ENCODE data around the gene ATF6B.

Gene ATF6B

DNA sequence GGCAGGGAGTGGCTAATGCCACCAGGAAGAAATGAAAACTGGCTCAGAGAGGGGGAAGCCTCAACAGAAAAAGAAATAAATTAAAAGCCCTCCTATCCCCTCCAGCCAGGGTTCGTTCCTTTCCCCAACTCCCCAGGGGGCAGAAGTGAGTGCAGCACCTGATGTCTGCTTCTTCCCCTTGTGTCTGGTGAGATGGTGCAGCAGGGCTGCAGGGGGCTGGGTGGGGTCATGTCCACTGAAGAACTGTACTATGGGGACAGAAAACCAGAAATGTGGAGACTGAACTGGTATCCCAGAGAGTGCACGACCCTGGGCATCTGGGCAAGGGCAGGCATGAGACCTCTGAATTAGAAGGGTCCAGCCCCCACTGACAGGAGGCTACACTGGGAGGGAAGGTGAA lies 40.3 kb upstream of the ATF6B start:
- Histone ChIP-seq H3K4me1 (ENCODE audit: control insufficient read depth, low read depth, low read length) (no peaks in the 10 kb centered on the region), H3K9me3 (ENCODE audit: control insufficient read depth, low read depth, low read length) (no peaks in the 10 kb centered on the region), H3K27ac (ENCODE audit: low read length) (no peak overlapping the region), H3K36me3 (ENCODE audit: control insufficient read depth, low read depth, low read length) (peaks cover 40% of the 10 kb centered on the region), H3K9ac (ENCODE audit: low read length) (no peak overlapping the region), H3K27me3 (ENCODE audit: control insufficient read depth, insufficient read depth, low read length) (no peaks in the 10 kb centered on the region), H3K4me3 (ENCODE audit: low read length) (no peak overlapping the region)

DNA sequence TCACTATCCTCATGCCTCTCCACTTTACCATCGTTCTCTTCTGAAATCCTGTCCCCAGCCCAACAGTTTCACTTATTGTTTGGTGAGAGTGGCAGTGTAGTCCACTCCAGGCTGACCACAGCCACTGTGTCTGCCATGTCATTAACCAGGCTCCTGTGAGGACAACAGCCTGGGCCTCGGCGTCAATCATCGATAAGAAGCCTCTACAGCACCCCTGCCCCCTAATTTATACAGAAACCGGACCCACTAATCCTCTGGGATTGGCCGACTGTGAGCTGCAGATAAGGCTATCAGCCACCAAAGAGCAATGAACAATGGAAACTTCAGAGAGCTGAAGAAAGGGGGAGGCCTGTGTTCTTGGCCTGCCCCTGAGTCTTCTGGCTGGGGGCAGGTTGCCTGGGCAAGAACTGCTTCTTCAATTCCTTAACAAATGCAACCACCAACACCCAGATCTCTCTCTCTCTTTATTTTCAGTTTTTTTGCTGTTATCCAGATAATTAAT lies 39.8 kb upstream of the ATF6B start:
- H3K9ac ChIP-seq (ENCODE audit: low read length), result no peak overlapping the region
- no peak overlapping the region for H3K4me3 ChIP-seq (ENCODE audit: low read length)
- H3K27me3 ChIP-seq (ENCODE audit: control insufficient read depth, insufficient read depth, low read length), result no peaks in the 10 kb centered on the region
- H3K9me3 ChIP-seq (ENCODE audit: control insufficient read depth, low read depth, low read length), result no peaks in the 10 kb centered on the region
- H3K36me3 ChIP-seq (ENCODE audit: control insufficient read depth, low read depth, low read length), result peaks cover 45% of the 10 kb centered on the region
- no peak overlapping the region for H3K27ac ChIP-seq (ENCODE audit: low read length)
- no peaks in the 10 kb centered on the region for H3K4me1 ChIP-seq (ENCODE audit: control insufficient read depth, low read depth, low read length)

DNA sequence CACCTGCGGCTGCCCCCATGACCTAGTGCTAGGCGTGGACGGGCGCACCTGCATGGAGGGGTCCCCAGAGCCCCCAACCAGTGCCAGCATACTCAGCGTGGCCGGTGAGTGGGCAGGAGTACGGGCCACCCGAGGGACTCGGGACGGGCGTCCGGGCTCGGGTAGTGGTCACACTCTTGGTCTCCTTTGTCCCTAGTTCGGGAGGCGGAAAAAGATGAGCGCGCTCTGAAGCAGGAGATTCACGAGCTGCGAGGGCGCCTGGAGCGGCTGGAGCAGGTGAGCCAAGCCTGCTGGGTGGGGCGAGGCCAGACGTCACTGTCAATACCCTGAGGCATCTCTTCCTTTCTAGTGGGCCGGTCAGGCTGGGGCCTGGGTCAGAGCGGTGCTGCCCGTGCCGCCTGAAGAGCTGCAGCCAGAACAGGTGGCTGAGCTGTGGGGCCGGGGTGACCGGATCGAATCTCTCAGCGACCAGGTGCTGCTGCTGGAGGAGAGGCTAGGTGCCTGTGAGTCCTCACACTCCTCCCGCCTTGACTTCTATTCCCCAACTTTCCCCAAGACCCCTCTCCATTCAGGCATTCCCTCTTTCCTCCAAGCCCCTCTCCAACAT lies 39.2 kb upstream of the ATF6B start:
- Histone ChIP-seq H3K27me3 (ENCODE audit: control insufficient read depth, insufficient read depth, low read length) (no peaks in the 10 kb centered on the region), H3K9ac (ENCODE audit: low read length) (no peak overlapping the region), H3K27ac (ENCODE audit: low read length) (no peak overlapping the region), H3K36me3 (ENCODE audit: control insufficient read depth, low read depth, low read length) (peaks cover 49% of the 10 kb centered on the region), H3K4me1 (ENCODE audit: control insufficient read depth, low read depth, low read length) (no peaks in the 10 kb centered on the region), H3K4me3 (ENCODE audit: low read length) (no peak overlapping the region), H3K9me3 (ENCODE audit: control insufficient read depth, low read depth, low read length) (no peaks in the 10 kb centered on the region)

DNA sequence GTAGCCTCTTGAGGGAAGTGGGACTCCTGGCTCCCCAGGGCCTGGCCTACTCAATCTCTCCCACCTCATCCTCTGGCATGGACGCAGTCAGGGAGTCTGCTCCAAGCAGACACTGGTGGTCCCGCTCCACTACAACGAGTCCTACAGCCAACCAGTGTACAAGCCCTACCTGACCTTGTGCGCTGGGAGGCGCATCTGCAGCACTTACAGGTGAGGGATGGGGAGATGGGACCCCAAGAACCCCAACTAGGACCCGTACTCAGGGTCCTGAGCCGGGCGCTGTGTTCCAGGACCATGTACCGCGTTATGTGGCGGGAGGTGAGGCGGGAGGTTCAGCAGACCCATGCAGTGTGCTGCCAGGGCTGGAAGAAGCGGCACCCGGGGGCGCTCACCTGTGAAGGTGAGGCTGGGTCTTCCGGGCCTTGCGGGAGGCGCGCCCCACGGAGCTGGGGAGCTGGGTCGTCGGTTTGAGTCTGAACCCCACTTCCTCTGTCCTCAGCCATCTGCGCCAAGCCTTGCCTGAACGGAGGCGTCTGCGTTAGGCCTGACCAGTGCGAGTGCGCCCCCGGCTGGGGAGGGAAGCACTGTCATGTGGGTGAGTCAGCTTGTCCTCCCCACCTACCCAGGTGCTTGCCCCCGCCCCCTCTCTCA lies 38.5 kb upstream of the ATF6B start:
- Histone ChIP-seq H3K4me3 (ENCODE audit: low read length) (no peak overlapping the region), H3K36me3 (ENCODE audit: control insufficient read depth, low read depth, low read length) (peaks cover 49% of the 10 kb centered on the region), H3K27me3 (ENCODE audit: control insufficient read depth, insufficient read depth, low read length) (no peaks in the 10 kb centered on the region), H3K4me1 (ENCODE audit: control insufficient read depth, low read depth, low read length) (no peaks in the 10 kb centered on the region), H3K27ac (ENCODE audit: low read length) (no peak overlapping the region), H3K9ac (ENCODE audit: low read length) (no peak overlapping the region), H3K9me3 (ENCODE audit: control insufficient read depth, low read depth, low read length) (no peaks in the 10 kb centered on the region)

DNA sequence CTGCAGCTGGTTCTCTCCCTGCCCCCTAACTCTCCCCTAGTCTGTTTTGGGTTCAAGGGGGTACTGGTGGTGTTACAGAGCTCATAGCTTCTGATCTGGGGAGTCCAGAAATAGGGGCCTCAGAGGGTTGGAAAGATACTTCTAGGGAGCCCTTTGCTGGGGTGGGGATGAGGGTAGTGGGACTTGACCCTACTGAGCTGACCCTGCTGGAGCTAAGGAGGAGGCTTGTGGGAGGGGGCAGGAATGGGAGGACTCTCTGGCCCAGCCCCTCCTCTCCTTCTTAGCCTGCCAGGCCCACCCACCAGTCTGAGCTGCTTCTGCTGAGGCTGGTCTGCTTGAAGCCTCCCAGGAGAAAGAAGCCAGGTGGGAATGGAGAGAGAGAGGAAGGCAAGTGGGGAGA lies 36.2 kb upstream of the ATF6B start, which contains the start of gene EGFL8:
TSS of gene EGFL8 (plus strand) at position 301 of the 400 bp plus-strand sequence. CDS start 1,571 bp downstream, outside the sequence.
- Histone ChIP-seq H3K4me3 (ENCODE audit: low read length) (no peak within 1 kb of the TSS), H3K9me3 (ENCODE audit: control insufficient read depth, low read depth, low read length) (no peaks in the 10 kb centered on the region), H3K27me3 (ENCODE audit: control insufficient read depth, insufficient read depth, low read length) (no peaks in the 10 kb centered on the region), H3K36me3 (ENCODE audit: control insufficient read depth, low read depth, low read length) (peaks cover 28% of the 10 kb centered on the region), H3K9ac (ENCODE audit: low read length) (no peak within 1 kb of the TSS), H3K27ac (ENCODE audit: low read length) (no peak within 1 kb of the TSS), H3K4me1 (ENCODE audit: control insufficient read depth, low read depth, low read length) (no peaks in the 10 kb centered on the region)

DNA sequence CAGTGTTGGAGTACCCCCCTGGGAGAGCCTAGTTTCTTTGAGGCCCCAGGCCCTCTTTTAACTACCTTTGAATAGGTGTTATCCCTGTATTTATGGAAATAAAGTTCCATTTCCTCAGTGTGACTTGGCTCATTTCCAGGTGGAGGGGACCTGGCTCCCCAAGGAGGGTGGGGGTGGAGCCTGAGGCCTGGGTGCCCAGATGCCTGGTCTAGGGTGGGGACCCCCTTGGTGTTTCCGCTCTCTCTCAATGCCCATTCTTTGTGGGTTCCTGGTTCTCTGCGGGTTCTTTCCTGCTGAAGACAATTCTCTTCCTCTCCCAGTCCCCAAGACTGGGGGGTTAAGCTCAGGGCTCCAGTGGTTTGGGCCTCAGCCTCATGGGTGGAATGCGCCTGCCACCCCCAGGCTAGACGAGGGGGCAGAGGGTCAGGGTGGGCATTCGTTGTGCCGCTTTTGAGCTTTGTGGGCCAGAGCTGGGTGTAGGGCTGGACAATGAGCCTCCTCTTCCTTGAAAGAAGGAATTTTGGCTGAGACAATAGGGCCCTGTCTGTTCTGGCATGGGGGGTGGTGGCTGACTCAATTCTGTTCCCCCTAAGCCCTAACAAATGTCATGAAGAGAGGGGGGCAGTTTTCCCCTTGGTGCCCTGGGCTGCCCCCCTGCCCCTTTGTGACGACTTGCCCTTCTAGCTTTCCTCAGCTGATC lies 35.7 kb upstream of the ATF6B start:
- Histone ChIP-seq H3K4me3 (ENCODE audit: low read length) (no peak overlapping the region), H3K9me3 (ENCODE audit: control insufficient read depth, low read depth, low read length) (no peaks in the 10 kb centered on the region), H3K27ac (ENCODE audit: low read length) (no peak overlapping the region), H3K27me3 (ENCODE audit: control insufficient read depth, insufficient read depth, low read length) (no peaks in the 10 kb centered on the region), H3K36me3 (ENCODE audit: control insufficient read depth, low read depth, low read length) (peaks cover 23% of the 10 kb centered on the region), H3K4me1 (ENCODE audit: control insufficient read depth, low read depth, low read length) (no peaks in the 10 kb centered on the region), H3K9ac (ENCODE audit: low read length) (no peak overlapping the region)

DNA sequence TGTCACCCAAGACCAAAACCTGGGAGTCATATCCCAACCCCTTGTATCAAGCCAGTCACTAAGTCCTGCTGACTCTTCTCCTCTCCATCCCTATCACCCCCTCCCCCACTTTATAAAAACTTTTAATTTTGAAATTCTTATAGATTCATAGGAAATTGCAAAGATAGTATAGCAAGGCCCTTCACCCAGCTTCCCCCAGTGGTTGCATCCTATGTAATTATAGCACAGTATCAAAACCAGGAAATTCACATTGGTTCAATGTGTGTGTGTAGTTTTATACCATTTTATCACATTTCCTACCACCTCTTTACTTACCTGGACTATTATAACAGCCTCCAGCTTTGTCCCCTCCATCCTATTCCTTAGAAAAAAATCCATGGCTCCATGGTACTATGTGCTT lies 30.0 kb upstream of the ATF6B start:
- H3K4me1 ChIP-seq (ENCODE audit: control insufficient read depth, low read depth, low read length), result peaks cover 5% of the 10 kb centered on the region
- H3K36me3 ChIP-seq (ENCODE audit: control insufficient read depth, low read depth, low read length), result peaks cover 29% of the 10 kb centered on the region

DNA sequence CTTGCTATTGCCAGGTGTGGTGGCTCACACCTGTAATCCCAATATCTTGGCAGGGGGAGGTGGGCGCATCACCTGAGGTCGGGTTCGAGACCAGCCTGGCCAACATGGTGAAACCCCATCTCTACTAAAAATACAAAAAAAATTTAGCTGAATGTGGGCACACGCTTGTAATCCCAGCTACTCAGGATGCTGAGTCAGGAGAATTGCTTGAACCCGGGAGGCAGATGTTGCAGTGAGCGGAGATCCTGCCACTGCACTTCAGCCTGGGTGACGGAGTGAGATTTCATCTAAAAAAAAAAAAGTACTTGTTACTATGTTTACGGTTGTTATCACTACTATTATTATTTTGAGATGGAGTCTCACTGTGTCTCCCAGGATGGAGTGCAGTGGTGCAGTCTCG lies 28.8 kb upstream of the ATF6B start:
- Histone ChIP-seq H3K36me3 (ENCODE audit: control insufficient read depth, low read depth, low read length) (peaks cover 23% of the 10 kb centered on the region), H3K9ac (ENCODE audit: low read length) (no peak overlapping the region), H3K4me1 (ENCODE audit: control insufficient read depth, low read depth, low read length) (peaks cover 16% of the 10 kb centered on the region), H3K27ac (ENCODE audit: low read length) (no peak overlapping the region), H3K27me3 (ENCODE audit: control insufficient read depth, insufficient read depth, low read length) (peaks cover 14% of the 10 kb centered on the region), H3K4me3 (ENCODE audit: low read length) (no peak overlapping the region), H3K9me3 (ENCODE audit: control insufficient read depth, low read depth, low read length) (no peaks in the 10 kb centered on the region)

More for the DNA sequence above, 30.0 kb upstream of the ATF6B start:
- H3K27me3 ChIP-seq (ENCODE audit: control insufficient read depth, insufficient read depth, low read length), result peaks cover 2% of the 10 kb centered on the region
- no peak overlapping the region for H3K9ac ChIP-seq (ENCODE audit: low read length)
- no peak overlapping the region for H3K27ac ChIP-seq (ENCODE audit: low read length)
- no peaks in the 10 kb centered on the region for H3K9me3 ChIP-seq (ENCODE audit: control insufficient read depth, low read depth, low read length)
- no peak overlapping the region for H3K4me3 ChIP-seq (ENCODE audit: low read length)

DNA sequence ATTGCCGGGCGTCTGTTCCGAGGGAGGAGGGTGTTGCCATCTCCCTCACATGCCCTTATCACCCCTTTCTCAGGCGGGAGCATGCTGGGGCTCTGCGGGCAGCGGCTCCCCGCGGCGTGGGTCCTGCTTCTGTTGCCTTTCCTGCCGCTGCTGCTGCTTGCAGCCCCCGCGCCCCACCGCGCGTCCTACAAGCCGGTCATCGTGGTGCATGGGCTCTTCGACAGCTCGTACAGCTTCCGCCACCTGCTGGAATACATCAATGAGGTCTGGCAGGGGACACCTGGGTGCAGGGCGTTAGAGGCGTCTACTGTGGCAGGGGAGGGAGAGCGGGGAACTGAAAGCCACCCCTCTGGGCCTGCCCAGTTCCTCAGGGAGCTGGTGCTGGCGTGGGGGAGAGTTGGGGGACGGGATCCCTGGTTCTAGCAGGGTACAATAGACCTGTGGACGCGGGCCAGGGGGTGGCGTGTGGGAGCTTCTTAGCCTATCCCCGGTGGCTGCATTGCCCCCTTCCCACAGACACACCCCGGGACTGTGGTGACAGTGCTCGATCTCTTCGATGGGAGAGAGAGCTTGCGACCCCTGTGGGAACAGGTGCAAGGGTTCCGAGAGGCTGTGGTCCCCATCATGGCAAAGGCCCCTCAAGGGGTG lies 26.6 kb upstream of the ATF6B start:
- peak overlapping the region; percentile 98 for H3K4me3 ChIP-seq (ENCODE audit: low read length)
- peak overlapping the region; percentile 95 for H3K9ac ChIP-seq (ENCODE audit: low read length)

DNA sequence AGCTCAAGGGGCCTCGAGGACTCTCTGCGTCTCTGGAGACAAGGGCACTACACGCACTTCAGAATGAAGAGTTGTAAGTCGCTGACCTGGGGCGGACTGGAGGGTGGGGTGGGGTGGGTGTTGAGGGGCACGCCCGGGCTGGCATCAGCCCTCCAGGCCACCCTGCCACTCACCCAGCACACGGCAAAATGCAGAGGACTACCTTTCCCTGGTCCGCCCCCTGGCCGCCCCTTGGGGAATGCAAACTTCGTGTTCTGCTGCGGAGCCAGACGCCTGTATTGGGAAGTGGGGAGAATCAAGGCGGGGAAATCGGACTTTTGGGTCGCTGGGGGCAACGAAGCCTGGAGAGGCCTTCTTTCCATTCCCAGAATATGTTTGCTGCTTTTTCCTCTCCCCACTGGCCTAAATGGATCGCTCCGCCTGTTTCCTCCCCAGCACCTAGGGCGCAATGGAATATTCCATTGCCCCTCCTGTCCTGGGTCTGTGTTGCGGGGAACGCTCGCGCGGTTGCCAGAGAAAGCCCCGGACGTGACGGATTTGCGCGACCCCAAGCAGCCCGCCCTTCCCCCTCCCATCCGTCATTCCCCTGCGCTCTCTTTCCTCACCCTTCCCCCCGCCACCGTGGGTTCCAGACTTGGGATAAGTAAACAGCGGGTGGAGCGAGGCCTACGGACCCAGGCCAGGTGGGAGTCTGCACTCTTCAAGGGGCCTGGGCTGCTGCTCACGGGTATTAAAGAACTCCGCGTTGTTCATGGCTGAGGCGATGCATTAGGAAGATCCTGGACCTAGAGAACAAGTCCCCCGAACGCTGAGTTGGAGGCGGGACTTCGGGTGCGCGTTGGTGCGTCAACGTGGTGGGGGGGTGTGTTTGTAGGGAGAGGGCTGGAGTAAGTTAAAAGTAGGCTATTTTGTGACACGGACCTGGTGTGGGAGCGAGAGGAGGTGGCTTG lies 25.8 kb upstream of the ATF6B start, which contains the start of gene PPT2:
TSS of gene PPT2 (plus strand) at position 578 of the 950 bp plus-strand sequence. CDS start 454 bp downstream, outside the sequence.
- Histone ChIP-seq H3K27ac (ENCODE audit: low read length) (peak within 1 kb of the TSS; percentile 96), H3K4me3 (ENCODE audit: low read length) (peak within 1 kb of the TSS; percentile 98), H3K27me3 (ENCODE audit: control insufficient read depth, insufficient read depth, low read length) (peaks cover 35% of the 10 kb centered on the region), H3K9me3 (ENCODE audit: control insufficient read depth, low read depth, low read length) (no peaks in the 10 kb centered on the region), H3K4me1 (ENCODE audit: control insufficient read depth, low read depth, low read length) (peaks cover 23% of the 10 kb centered on the region), H3K9ac (ENCODE audit: low read length) (peak within 1 kb of the TSS; percentile 95), H3K36me3 (ENCODE audit: control insufficient read depth, low read depth, low read length) (peaks cover 23% of the 10 kb centered on the region)

More for the DNA sequence above, 26.6 kb upstream of the ATF6B start:
- Histone ChIP-seq H3K4me1 (ENCODE audit: control insufficient read depth, low read depth, low read length) (peaks cover 23% of the 10 kb centered on the region), H3K27me3 (ENCODE audit: control insufficient read depth, insufficient read depth, low read length) (peaks cover 32% of the 10 kb centered on the region), H3K9me3 (ENCODE audit: control insufficient read depth, low read depth, low read length) (no peaks in the 10 kb centered on the region), H3K36me3 (ENCODE audit: control insufficient read depth, low read depth, low read length) (peaks cover 23% of the 10 kb centered on the region), H3K27ac (ENCODE audit: low read length) (no peak overlapping the region)
